Loucy (cell line): Measurements from ENCODE around the gene PRRT4.

ENCODE experiments used
- EZH2phosphoT487 ChIP-seq: fragments of 200-600 bp; IDR thresholded peaks from 2 replicates; pipeline ENCODE4 v1.6.1; 2018; ENCODE audit warnings: antibody characterized with exemption, mild to moderate bottlenecking, moderate library complexity, borderline replicate concordance
- TF ChIP-seq, protein P1 (sequence below): fragments of 200-600 bp; sonication (generic); conservative IDR thresholded peaks from 2 replicates; pipeline ENCODE4 v1.5.1; 2014; ENCODE audit warnings: mild to moderate bottlenecking, antibody characterized with exemption, low read length

DNA sequence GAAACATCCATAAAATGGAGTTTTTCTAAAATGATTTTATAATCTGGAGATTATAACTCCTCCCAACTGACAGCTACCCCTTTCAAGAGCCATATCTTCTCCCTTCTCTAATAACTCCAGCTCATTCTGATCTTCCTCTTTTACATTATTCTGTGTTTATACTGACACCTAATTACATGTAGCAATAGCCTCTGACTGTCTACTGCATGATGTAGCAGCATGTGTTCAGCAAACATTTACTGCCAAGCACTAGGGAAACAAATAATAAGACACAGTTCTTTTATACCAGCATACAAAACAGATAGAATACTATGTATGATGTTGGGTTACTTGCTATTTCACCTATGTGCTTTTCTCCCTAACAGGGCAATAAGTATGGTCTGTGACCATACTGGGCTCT lies 38.5 kb downstream of the PRRT4 start:
- TF ChIP-seq, protein P1, sequence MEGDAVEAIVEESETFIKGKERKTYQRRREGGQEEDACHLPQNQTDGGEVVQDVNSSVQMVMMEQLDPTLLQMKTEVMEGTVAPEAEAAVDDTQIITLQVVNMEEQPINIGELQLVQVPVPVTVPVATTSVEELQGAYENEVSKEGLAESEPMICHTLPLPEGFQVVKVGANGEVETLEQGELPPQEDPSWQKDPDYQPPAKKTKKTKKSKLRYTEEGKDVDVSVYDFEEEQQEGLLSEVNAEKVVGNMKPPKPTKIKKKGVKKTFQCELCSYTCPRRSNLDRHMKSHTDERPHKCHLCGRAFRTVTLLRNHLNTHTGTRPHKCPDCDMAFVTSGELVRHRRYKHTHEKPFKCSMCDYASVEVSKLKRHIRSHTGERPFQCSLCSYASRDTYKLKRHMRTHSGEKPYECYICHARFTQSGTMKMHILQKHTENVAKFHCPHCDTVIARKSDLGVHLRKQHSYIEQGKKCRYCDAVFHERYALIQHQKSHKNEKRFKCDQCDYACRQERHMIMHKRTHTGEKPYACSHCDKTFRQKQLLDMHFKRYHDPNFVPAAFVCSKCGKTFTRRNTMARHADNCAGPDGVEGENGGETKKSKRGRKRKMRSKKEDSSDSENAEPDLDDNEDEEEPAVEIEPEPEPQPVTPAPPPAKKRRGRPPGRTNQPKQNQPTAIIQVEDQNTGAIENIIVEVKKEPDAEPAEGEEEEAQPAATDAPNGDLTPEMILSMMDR, result no peak
- TF ChIP-seq EZH2phosphoT487, result no peak
